Aorta (tissue), 5 donors: ENCODE results near the gene PTTG1IP. TPM values are rescaled to one million over a fixed set of nuclear protein-coding genes. Genes with fewer than 3 reads are reported as not detected.
A peak's percentile ranks its signal among the peaks of the same experiment; 100 is the strongest.

ENCODE experiments used
- ATAC-seq: fragments of 200-7000 bp; cut with Tn5 transposase; one replicate; pipeline ENCODE4 v1.9.1; 2022; ENCODE audit warnings: moderate library complexity; ENCODE audit not compliant: low FRiP score
- DNase-seq, 2 donors: peaks; one replicate each; pipeline ENCODE4 v3.0.0-alpha.2; 2020
- H3K27ac ChIP-seq, 2 donors: one replicate each; pipeline ENCODE4 v1.5.1; 2013; ENCODE audit warnings: low read length in 2 of 2, mild to moderate bottlenecking in 2 of 2, moderate library complexity in 2 of 2, control low read depth in 1 of 2, inconsistent platforms in 1 of 2, low read depth in 1 of 2
- H3K27me3 ChIP-seq, 2 donors: one replicate each; pipeline ENCODE4 v1.6.1; 2013; ENCODE audit warnings: control low read depth in 1 of 2, low read length in 1 of 2, mild to moderate bottlenecking in 1 of 2, moderate library complexity in 1 of 2; ENCODE audit not compliant: insufficient read depth in 2 of 2, control insufficient read depth in 1 of 2
- H3K36me3 ChIP-seq, 2 donors: one replicate each; pipeline ENCODE4 v1.6.1; 2013; ENCODE audit warnings: control low read depth in 1 of 2, low read length in 1 of 2, mild to moderate bottlenecking in 1 of 2; ENCODE audit not compliant: insufficient read depth in 2 of 2, control insufficient read depth in 1 of 2
- H3K4me1 ChIP-seq, 2 donors: one replicate each; pipeline ENCODE4 v1.6.1; 2013; ENCODE audit warnings: low read length in 2 of 2, control low read depth in 1 of 2, mild to moderate bottlenecking in 1 of 2, moderate library complexity in 1 of 2; ENCODE audit not compliant: insufficient read depth in 2 of 2, control insufficient read depth in 1 of 2
- H3K4me3 ChIP-seq, 2 donors: one replicate each; pipeline ENCODE4 v1.5.1; 2013; ENCODE audit warnings: low read length in 2 of 2, control low read depth in 1 of 2, mild to moderate bottlenecking in 1 of 2
- H3K9me3 ChIP-seq: one replicate; pipeline ENCODE4 v1.6.1; 2013; ENCODE audit warnings: mild to moderate bottlenecking, low read length; ENCODE audit not compliant: control insufficient read depth
- WGBS, 2 donors: extraction: QIAGEN DNeasy Blood & Tissue Kit; methylation state at CpG; one replicate each; pipeline ENCODE4 v1.1.7; 2013; 5-methylcytosine and 5-hydroxymethylcytosine counted together
- intact Hi-C, 2 donors: fragments of 100-400 bp; cut with DNase I; formaldehyde crosslinking; loops; one replicate each; pipeline versions ENCODE4 v1.14.2 to v1.15.0; 2022
- polyA plus RNA-seq, 2 donors: library from polyadenylated mRNA; stranded (reverse); fragments of 200-250 nt; gene quantifications; one replicate each; pipeline ENCODE4 v1.2.3, GENCODE V29; 2013
- total RNA-seq, 2 donors: library from RNA; stranded (reverse); fragmentation: NEBNext Ultra II Directional; extraction: Animal tissue kit (Norgen Biotek cat#: 25700); gene quantifications; one replicate each; pipeline ENCODE4 v1.2.1, GENCODE V29; 2021
- donor health status: healthy with polysubstance abuse.
- donor health status: Bipolar disorder and iron deficiency.
- donor health status: DM: no; HTN: no; CAD: no.
- donor health status: DM: no; HTN: no; CAD: no.
- donor health status: DM: yes; HTN: yes; CAD: no.

PTTG1IP gene
- total and polyA plus RNA-seq, 4 donors = 103 to 271 (median 230) TPM

DNA sequence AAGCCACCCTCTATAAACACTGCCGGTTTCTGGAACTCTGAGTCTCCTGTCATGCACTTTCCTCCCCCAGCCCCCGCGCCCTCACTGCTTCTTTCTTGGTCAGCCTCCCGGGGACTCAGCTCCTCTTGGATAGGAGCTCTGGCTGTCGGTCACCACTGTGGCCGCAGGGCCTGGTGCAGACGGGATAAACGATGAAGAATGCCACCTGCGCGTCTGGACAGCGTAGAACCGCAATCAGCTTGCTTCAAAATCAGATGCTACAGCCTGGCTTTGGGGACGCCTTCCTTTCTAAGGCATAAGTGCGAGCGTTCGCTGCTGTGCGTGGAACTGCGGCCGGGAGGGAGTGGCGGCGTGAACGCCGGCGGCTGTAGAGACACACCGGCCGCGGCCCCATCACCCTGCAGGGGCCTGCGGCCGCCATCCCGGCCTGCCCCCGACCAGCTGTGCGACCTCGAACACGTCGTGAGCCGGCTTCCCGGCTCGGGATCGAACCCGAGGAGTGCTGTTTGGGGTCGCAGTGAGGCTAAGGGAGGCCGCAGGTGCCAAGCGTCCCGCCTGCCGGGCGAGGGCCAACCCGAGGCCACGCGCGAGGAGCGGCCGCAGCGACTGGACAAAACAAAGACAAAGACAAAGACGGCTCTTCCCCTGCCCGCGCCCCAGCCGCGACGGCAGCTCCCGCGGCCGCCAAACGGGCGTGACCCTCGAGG, 688 bp downstream of the PTTG1IP start:
- intact Hi-C loops = loop anchor here (5.0 to 10.0 kb wide), 3 partner anchors 56 to 262 kb away; partner anchors contain the start of genes SUMO3 (in 2 of the 2) and UBE2G2 (in 1 of the 2)
- DNase-seq = peak; percentile 70 to 83
- Histone ChIP-seq H3K9me3 (no peaks in the 10 kb centered on the region), H3K27ac (peak overlapping the region; percentile 62 to 98), H3K36me3 (no peaks in the 10 kb centered on the region), H3K4me1 (peaks cover 0 to 4% of the 10 kb centered on the region in 2 donors), H3K27me3 (no peaks in the 10 kb centered on the region), H3K4me3 (peak overlapping the region; percentile 88 to 89)
- ATAC-seq = no peak
- 0% methylated on average over 56 to 65 of the region's 65 CpGs for WGBS, 2 donors

DNA sequence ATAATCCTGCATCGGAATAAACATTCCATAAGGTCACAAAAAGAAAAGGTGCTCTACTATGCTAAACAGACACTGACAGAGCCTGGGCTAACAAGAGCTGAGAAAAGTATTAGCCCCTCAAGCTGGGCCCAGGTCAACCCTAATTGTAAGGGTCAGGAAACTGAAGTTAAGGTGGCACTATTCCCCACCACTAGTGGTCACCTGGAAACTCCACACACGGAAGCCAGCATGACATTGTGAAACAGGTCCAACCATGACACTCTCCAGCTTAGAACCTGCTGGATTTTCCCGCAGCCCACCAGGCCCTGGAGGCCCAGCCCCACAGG, 1.2 kb downstream of the PTTG1IP start:
- Histone ChIP-seq H3K27ac (peak overlapping the region; percentile 62 to 98), H3K9me3 (no peaks in the 10 kb centered on the region), H3K27me3 (no peaks in the 10 kb centered on the region), H3K36me3 (no peaks in the 10 kb centered on the region), H3K4me3 (peak overlapping the region; percentile 88 to 89), H3K4me1 (peaks cover 0 to 4% of the 10 kb centered on the region in 2 donors)
- DNase-seq (no peak), ATAC-seq (no peak)
- intact Hi-C loops = loop anchor here (5.0 to 10.0 kb wide), 3 partner anchors 55 to 263 kb away; partner anchors contain the start of genes SUMO3 (in 2 of the 2) and UBE2G2 (in 1 of the 2)
- WGBS, 2 donors = 2% methylated on average over 3 of the region's 3 CpGs

DNA sequence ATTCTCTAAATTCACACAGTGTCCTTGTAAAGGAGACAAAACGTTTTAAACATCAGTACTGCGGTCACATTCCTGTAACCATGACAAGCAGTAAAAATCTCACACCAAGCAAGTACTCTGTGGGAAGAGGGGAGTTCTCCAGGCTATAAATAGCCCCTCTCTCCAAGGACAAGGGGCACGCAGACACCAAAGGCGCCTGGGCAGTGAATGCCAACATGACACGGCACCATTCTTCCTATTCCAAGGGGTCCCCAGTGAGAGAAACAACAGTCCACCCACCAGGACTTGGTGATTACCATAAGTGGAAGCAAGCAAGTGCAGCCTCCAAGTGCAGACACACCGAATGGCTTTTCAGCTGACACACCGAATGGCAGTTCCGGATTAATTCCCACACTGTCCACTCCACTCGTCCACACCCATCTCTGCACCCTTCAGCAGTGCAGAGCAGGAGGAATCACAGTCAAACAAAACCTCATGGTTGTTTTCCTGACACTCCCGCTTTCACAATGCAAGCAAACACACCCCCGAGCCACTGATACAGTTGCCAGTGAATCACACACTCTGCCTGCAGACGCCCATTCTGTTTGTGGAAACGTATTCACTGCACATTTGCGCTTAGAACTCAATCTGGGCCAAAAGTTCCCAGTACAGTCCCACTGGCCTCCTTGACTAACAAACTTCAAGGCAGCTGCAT, 1.8 kb downstream of the PTTG1IP start:
- Histone ChIP-seq H3K9me3 (no peaks in the 10 kb centered on the region), H3K36me3 (no peaks in the 10 kb centered on the region), H3K27me3 (no peaks in the 10 kb centered on the region), H3K27ac (peak overlapping the region; percentile 62 to 98), H3K4me1 (peaks cover 0 to 4% of the 10 kb centered on the region in 2 donors), H3K4me3 (peak overlapping the region; percentile 88 to 89)
- 1 to 2% methylated on average over 14 of the region's 14 CpGs for WGBS, 2 donors
- DNase-seq (peak; percentile 74 to 81), ATAC-seq (no peak)
- intact Hi-C loops = loop anchor here (5.0 to 10.0 kb wide), 3 partner anchors 54 to 263 kb away; partner anchors contain the start of genes SUMO3 (in 2 of the 2) and UBE2G2 (in 1 of the 2)

DNA sequence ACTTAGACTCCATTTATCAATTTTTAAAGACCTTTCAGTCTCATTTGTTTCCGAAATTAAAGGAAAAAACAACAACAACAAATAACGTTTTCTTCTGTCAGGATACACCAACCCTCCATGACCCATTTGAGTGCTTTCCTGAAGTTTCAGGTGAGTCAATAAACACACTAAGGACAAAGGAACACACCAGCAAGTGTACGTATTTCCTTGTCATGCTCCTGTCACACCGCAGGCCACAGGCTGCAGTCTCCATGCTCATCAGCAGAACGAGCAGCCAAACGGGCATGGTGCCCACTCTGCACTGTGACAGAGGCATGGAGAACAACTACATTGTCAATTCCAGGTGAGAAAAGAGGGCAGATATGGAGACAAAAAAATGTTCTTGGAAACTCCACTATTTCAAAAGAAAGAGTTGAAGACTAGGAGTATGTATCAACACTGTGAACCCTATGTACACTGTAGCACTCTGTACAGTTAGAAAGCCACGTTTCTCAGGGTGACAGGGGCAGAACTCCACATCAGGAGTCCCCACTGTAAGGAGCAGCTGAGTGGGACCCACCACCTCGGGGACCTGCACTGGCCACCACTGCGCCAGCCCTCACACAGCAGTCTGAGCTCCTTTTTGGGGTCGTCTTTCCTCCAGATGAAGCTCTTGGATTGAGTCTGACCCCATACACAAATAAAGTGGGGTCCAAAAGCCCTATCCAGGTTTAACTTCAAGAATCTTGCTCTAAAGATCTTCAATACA, 2.6 kb downstream of the PTTG1IP start:
- intact Hi-C loops = loop anchor here (5.0 to 10.0 kb wide), 3 partner anchors 54 to 264 kb away; partner anchors contain the start of genes SUMO3 (in 2 of the 2) and UBE2G2 (in 1 of the 2)
- H3K27ac ChIP-seq = peak overlapping the region; percentile 47 to 96
- H3K4me1 ChIP-seq = peaks cover 0 to 4% of the 10 kb centered on the region in 2 donors

DNA sequence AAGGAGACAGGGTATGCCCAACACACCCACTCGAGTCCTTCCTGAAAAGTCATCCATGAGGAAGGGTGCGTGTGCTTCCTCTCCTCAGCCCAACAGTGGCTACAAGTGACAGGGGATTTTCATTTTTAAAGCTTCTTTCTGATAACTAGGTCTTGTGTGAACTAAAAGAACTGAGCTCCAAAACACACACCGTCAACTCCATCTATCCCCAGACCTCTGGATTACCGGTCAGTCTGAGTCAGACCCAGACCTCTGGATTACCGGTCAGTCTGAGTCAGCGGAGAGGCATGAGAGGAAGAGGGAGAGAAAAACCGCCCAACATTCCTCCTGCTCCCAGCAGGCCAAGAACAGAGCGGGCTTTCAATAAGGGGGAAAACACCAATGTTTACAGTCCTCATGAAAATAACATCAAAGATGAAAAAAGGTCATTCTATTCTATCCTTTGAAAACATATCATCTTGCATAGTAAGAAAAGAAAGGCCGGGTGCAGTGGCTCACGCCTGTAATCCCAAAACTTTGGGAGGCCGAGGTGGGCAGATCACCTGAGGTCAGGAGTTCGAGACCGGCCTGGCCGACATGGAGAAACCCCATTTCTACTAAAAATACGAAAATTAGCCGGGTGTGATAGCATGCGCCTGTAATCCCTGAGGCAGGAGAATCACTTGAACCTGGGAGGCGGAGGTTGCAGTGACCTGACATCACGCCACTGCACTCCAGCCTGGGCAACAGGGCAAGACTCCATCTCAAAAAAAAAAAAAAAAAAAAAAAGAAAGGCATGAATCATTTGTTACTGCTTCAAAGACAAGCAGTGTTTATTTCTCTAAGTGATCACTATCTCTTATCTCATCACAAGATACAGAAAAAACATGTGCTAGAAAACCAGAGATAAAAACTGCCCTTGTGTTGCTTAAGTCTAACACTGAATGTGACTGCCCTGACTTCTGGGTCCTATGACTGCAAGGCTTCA, 3.4 kb downstream of the PTTG1IP start:
- peak; percentile 76 to 84 for DNase-seq
- Histone ChIP-seq H3K27me3 (no peaks in the 10 kb centered on the region), H3K9me3 (no peaks in the 10 kb centered on the region), H3K27ac (peak overlapping the region; percentile 47 to 97), H3K4me1 (peaks cover 0 to 4% of the 10 kb centered on the region in 2 donors), H3K36me3 (no peaks in the 10 kb centered on the region), H3K4me3 (no peak overlapping the region)
- 32 to 36% methylated on average over 19 of the region's 19 CpGs for WGBS, 2 donors
- peak; percentile 12 for ATAC-seq
- intact Hi-C loops = loop anchor here (5.0 to 10.0 kb wide), 3 partner anchors 53 to 265 kb away; partner anchors contain the start of genes SUMO3 (in 2 of the 2) and UBE2G2 (in 2 of the 2)

More for the DNA sequence above, 2.6 kb downstream of the PTTG1IP start:
- Histone ChIP-seq H3K9me3 (no peaks in the 10 kb centered on the region), H3K4me3 (peak overlapping the region in 1 of 2 donors; percentile 35), H3K36me3 (no peaks in the 10 kb centered on the region), H3K27me3 (no peaks in the 10 kb centered on the region)
- DNase-seq = peak; percentile 63 to 80
- 37 to 41% methylated on average over 10 of the region's 10 CpGs for WGBS, 2 donors
- no peak for ATAC-seq

DNA sequence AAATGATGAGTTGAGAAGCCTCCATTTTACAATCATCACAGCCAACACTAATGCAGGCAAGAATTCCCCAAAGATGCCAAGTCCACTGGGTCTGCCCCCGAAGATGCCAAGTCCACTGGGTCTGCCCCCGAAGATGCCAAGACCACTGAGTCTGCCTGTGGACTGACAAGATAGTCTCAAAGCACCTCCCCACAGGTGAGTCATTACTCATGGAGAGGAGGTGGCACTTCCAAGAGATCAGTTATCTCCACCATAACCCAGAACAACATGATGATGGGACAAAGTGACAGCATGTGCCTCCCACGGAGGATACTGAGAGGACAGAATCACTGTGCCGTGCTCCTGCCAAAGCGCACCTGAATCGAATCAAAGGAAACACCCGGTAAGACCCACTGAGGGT, 4.8 kb downstream of the PTTG1IP start:
- peak overlapping the region; percentile 46 to 93 for H3K27ac ChIP-seq
- H3K9me3 ChIP-seq = no peaks in the 10 kb centered on the region
- H3K4me3 ChIP-seq = no peak overlapping the region
- no peaks in the 10 kb centered on the region for H3K27me3 ChIP-seq
- DNase-seq (peak in 1 of 2 donors; percentile 37), ATAC-seq (no peak)
- WGBS, 2 donors = 84 to 88% methylated on average over 7 of the region's 7 CpGs
- H3K36me3 ChIP-seq = no peaks in the 10 kb centered on the region
- intact Hi-C loops = loop anchor here in 1 of 2 donors (5.0 kb wide), 1 partner anchor 66 kb away; the partner anchor contains the start of gene UBE2G2
- H3K4me1 ChIP-seq = peaks cover 0 to 4% of the 10 kb centered on the region in 2 donors

DNA sequence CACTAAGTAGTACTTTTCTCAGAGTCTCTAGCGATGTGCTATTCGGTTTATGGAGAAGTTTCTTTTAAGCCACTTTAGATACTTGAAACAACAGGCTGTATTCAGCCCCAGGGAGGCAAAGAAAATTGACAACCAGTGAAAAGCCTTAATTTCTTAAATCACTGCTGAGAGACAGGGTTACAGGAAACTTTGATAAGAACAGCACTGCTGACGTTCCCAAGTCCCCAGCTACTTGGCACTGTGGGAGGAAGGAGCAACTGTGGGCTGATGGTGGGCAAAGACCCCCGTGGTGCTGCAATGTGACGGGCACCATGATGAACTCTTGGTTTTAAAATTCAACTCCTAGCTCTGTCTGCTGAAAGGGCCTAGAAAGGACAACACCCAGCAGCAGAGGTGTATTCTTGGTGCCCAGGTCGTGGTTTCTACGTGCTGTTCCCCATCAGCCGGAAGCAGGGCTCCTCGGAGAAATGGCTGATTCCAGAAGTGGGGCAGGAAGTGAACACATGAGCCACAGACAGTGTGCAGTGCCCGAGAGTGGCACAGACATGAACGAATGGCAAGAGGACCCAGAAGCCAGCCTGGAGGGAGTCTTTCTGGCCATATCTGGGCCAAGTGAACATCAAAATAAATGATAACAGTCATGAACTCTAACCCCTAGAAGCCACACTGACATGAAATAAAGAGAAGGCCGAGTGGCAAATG, 5.3 kb downstream of the PTTG1IP start:
- H3K4me1 ChIP-seq = peaks cover 0 to 4% of the 10 kb centered on the region in 2 donors
- no peak for ATAC-seq

More for the DNA sequence above, 5.3 kb downstream of the PTTG1IP start:
- H3K9me3 ChIP-seq = no peaks in the 10 kb centered on the region
- H3K27ac ChIP-seq = peak overlapping the region; percentile 46 to 93
- H3K27me3 ChIP-seq = no peaks in the 10 kb centered on the region
- intact Hi-C loops = loop anchor here in 1 of 2 donors (5.0 kb wide), 1 partner anchor 66 kb away; the partner anchor contains the start of gene UBE2G2
- H3K4me3 ChIP-seq = no peak overlapping the region
- DNase-seq = peak; percentile 52 to 67
- H3K36me3 ChIP-seq = no peaks in the 10 kb centered on the region
- 60 to 63% methylated on average over 12 of the region's 12 CpGs for WGBS, 2 donors
